Smooth muscle cell of the pulmonary artery (primary cell): ENCODE results near the gene RIT2. TPM values are rescaled to one million over a fixed set of nuclear protein-coding genes. Genes with fewer than 3 reads are reported as not detected.

Experiments used
- total RNA-seq: library from RNA; depleted of rRNA; stranded (reverse); fragments of >200 nt; gene quantifications from 2 replicates; pipeline ENCODE4 v1.2.3, GENCODE V29; 2014

The RIT2 gene
- not detected in 2 replicates for total RNA-seq

DNA sequence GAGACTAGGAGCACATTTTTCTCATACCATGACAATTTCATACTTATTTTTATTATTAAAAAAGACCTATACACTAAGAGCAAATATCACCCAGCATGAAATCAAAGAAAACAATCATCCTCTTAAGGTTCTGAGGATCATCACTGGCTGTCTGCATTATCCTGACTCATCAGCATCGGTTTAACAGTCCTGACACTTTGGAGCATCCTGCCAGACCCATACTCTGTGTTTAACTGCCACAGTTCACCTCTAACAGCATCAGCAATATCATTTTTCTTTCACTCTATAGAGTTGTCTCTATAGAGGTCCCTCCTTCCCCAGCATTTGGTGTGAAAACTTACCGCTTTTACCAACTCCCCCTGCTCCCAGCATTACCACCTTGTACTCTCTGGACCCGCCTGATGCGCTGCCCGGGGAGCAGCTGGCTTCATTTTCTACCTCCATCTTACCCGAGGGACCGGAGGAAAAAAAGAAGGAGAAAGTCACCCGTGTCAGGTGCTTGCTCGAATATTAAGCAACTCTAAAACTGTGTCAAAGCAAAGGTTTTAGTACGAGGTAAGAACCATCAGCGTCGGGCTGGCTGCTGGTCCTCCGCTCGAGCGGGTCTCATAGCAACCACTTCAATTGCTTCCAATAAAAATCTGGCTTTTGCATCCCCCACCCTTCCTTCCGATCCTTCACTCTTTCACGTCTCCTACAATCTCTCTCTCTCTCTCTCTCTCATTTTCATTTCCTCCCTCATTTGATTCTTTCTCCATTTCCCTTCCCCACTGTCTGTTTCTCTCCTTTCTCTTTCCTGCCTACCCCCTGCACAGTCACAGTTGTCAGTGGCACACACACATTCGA is at the start of gene RIT2:
Gene RIT2 (minus strand): TSS at position 610 of the 846 bp plus-strand sequence.

Other genes starting within 250 kb of the RIT2 start
- gene SYT4, start 161.8 kb upstream of the RIT2 start, total RNA-seq, result not detected in 2 replicates